Stimulated activated CD4-positive, alpha-beta T cell treated with anti-CD3 and anti-CD28 coated beads, TNF-alpha, amount 100 ng/mL, for 24 hours (primary cell): ENCODE data around the gene FAM200B.

ENCODE experiments used
- DNase-seq, 3 experiments: peaks; one replicate each; pipeline ENCODE4 v3.0.0-alpha.2; 2020; ENCODE audit warnings: low read depth in 3 of 3

The FAM200B gene

GRCh38 chr4:15668566-15669435 is 12.8 kb upstream of the FAM200B start:
- no peak for DNase-seq

- DNase-seq: no peak
Measured at GRCh38 chr4:15670576-15670975, 11.1 kb upstream of the FAM200B start.

GRCh38 chr4:15672101-15672500 is 9.5 kb upstream of the FAM200B start:
- no peak for DNase-seq

- DNase-seq: no peak
Measured at GRCh38 chr4:15673337-15673736, 8.3 kb upstream of the FAM200B start.

- no peak for DNase-seq
Measured at GRCh38 chr4:15674046-15674445, 7.6 kb upstream of the FAM200B start.

- no peak for DNase-seq
Measured at GRCh38 chr4:15674926-15675325, 6.7 kb upstream of the FAM200B start.

GRCh38 chr4:15675356-15675755 is 6.3 kb upstream of the FAM200B start:
- no peak for DNase-seq

- DNase-seq: no peak
Measured at GRCh38 chr4:15676039-15676438, 5.6 kb upstream of the FAM200B start.

- no peak for DNase-seq
Measured at GRCh38 chr4:15676899-15677298, 4.7 kb upstream of the FAM200B start.

- no peak for DNase-seq
Measured at GRCh38 chr4:15677507-15677988, 4.1 kb upstream of the FAM200B start.

GRCh38 chr4:15681067-15681371 is 608 bp upstream of the FAM200B start:
- DNase-seq: no peak

- no peak for DNase-seq
Measured at GRCh38 chr4:15682242-15683142, 865 bp downstream of the FAM200B start.

GRCh38 chr4:15683143-15683495 is 1.5 kb downstream of the FAM200B start:
- no peak for DNase-seq

- DNase-seq: no peak
Measured at GRCh38 chr4:15684498-15684897, 2.9 kb downstream of the FAM200B start.

GRCh38 chr4:15688051-15688450 is 6.4 kb downstream of the FAM200B start:
- no peak for DNase-seq

- DNase-seq: no peak
Measured at GRCh38 chr4:15689540-15689939, 7.9 kb downstream of the FAM200B start.

- DNase-seq: no peak
Measured at GRCh38 chr4:15690020-15690809, 8.6 kb downstream of the FAM200B start.

- DNase-seq: no peak
Measured at GRCh38 chr4:15691346-15692135, 9.9 kb downstream of the FAM200B start.

GRCh38 chr4:15692602-15693001 is 11.0 kb downstream of the FAM200B start:
- no peak for DNase-seq

GRCh38 chr4:15694431-15694830 is 12.8 kb downstream of the FAM200B start:
- no peak for DNase-seq

GRCh38 chr4:15695240-15695699 is 13.6 kb downstream of the FAM200B start:
- DNase-seq: no peak
